Epithelial cell of esophagus (primary cell): ENCODE data around the gene ALDH4A1.
"Not testable (repeated sequence)": the region's sequence is repeated elsewhere in the genome, so short reads cannot be mapped to it uniquely, and the experiment has no call there.

Experiments
- DNase-seq: peaks from one replicate; pipeline ENCODE4 v3.0.0; 2010; ENCODE audit warnings: low read depth
- H3K4me3 ChIP-seq: 2 replicates; pipeline ENCODE4 v1.5.1; 2011; ENCODE audit warnings: mild to moderate bottlenecking, low read length, control low read depth
- TF ChIP-seq, protein P1 (sequence below): IDR thresholded peaks from 2 replicates; pipeline ENCODE4 v1.5.1; 2011; ENCODE audit warnings: low read depth, mild to moderate bottlenecking, low read length, control low read depth, inconsistent platforms; ENCODE audit not compliant: insufficient read depth; ENCODE audit errors: missing control alignments

The ALDH4A1 gene

DNA sequence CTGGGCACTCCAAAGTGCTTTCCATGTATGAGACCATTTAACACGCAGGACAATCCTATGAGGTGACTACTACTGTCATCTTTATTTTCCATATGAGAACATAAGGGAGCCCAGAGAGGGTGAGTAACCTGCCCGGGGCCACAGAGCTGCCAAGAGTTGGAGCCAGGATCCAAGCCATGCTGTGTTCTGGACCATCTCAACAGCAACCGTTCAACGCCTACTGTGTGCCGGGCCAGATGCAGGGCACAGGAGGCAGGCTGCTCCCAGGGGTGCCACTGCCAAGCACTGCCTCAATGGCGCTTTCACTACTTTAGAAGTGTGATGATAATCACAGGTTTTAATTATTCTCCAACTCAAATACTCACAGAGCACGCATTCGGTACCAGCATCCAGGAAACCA, 3.8 kb downstream of the ALDH4A1 start:
- TF ChIP-seq, protein P1, sequence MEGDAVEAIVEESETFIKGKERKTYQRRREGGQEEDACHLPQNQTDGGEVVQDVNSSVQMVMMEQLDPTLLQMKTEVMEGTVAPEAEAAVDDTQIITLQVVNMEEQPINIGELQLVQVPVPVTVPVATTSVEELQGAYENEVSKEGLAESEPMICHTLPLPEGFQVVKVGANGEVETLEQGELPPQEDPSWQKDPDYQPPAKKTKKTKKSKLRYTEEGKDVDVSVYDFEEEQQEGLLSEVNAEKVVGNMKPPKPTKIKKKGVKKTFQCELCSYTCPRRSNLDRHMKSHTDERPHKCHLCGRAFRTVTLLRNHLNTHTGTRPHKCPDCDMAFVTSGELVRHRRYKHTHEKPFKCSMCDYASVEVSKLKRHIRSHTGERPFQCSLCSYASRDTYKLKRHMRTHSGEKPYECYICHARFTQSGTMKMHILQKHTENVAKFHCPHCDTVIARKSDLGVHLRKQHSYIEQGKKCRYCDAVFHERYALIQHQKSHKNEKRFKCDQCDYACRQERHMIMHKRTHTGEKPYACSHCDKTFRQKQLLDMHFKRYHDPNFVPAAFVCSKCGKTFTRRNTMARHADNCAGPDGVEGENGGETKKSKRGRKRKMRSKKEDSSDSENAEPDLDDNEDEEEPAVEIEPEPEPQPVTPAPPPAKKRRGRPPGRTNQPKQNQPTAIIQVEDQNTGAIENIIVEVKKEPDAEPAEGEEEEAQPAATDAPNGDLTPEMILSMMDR = no peak
- no peak for DNase-seq
- no peak overlapping the region for H3K4me3 ChIP-seq

DNA sequence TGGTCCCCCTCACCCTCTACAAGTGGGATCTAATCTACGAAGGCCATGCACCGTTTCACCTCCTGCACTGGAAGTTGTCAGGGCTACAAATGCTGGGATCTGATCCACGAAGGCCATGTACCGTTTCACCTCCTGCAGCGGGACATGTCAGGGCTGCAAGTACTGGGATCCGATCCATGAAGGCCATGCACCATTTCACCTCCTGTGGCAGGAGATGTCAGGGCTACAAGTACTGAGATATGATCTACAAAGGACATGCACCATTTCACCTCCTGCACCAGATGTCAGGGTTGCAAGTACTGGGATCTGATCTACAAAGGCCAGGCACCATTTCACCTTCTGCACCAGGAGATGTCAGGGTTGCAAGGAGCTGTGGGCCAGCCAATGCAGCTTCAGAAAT, 7.0 kb downstream of the ALDH4A1 start:
- TF ChIP-seq, protein P1 = no peak
- no peak overlapping the region for H3K4me3 ChIP-seq
- DNase-seq = no peak

DNA sequence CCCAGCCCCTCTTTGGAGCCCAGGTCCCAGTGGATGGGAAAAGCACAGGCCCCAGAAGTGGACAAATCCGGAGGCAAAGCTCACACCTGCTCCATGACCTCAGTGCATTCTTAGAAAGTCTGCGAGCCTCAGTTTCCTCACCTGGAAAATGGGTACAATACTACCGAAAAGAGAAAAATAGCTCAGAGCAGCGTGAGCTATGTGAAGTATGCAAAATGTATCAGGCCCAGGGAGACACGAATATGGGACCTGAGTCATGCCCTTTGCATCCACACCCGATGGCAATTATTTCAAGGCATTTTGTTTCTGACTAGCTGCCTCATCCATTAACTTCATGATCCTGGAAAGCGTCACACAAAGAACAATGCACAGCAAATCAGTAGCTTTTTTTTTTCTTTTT, 9.2 kb downstream of the ALDH4A1 start:
- H3K4me3 ChIP-seq = no peak overlapping the region
- no peak for DNase-seq
- TF ChIP-seq, protein P1 = no peak

DNA sequence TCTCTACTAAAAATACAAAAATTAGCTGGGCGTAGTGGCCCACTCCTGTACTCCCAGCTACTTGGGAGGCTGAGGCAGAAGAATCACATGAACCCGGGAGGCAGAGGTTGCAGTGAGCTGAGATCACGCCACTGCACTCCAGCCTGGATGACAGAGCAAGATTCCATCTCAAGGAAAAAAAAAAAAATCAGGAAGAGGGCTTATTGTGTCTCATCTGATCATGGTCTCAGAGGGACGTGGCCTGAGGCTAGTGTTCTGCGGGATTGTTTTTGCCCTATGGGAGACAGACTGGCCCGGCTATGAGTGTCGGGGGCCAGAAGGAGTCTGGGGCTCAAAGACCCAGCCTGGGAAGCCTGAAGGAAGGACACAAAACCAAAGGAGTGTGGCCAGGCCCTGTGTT, 10.5 kb downstream of the ALDH4A1 start:
- not testable (repeated sequence) for H3K4me3 ChIP-seq, DNase-seq

DNA sequence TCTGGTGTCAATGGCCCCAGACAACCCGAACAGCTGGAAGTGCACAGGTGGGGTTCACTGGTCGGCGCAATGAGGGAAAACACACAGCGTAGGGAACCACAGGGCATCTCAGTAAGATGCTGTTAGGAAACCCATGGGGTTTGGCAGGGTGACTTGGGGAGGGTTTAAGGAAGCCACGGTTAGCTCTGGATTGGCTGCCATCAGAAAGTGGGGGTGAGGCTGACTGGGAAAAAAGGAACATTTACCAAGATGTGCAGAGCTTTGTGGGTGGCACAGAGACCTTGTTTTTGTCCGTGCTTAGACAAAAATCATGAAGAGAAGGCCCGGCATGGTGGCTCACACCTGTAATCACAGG, 11.0 kb downstream of the ALDH4A1 start:
- no peak overlapping the region for H3K4me3 ChIP-seq
- no peak for DNase-seq
- TF ChIP-seq, protein P1 = no peak

DNA sequence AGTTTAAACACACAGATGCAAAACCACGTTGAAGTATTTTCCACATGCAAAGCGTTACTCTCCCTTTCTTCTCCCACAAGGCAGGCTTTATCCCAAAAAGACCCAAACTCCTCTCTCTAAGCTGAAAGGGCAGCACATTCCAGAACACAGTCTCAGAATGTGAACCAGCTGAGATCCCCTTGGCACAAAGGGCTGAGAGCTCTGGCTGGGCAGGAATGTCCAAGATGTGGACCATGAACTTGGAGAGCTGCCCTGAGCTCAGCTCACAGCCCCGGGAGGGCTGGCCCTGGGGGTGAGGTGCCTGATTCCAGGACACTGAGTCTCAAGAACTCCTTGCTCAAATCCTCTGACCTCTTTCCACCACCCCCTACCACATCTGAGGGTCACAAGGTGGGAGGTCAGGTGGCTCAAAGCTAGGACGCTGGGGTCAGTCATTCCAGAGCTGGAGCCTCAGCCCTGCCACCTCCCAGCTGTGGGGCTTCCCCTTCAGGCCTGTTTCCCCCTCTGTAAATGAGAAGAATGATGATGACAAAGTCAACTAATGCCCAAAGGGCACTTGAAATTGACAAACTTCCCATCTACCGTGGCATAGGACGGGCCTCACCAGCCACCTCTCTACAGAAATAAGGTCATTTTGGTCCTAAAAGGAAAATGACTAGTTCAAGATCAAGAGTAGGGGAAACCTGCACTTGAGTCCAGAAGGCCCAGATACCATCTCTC, 11.5 kb downstream of the ALDH4A1 start:
- DNase-seq = no peak
- TF ChIP-seq, protein P1 = no peak
- no peak overlapping the region for H3K4me3 ChIP-seq

DNA sequence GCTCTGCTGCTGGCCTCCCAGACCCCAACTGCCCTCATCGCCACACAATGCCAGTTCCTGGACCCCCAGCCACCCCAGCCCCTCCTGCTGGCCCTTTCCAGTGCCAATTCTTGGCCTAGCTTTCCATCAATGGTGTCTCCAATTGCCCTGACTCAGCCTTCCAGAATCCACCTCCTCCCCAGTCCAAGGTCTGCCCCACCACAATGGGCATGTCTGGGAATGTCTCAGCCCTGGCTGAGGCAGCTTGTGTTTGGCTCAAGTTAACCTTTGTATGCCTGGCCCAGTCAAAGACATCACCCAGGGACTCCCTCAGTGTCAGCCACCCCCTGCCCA, 16.4 kb downstream of the ALDH4A1 start:
- TF ChIP-seq, protein P1 = no peak
- DNase-seq = peak; percentile 87

More for the DNA sequence above, 16.4 kb downstream of the ALDH4A1 start:
- H3K4me3 ChIP-seq = no peak overlapping the region
